ENCODE data around the gene EXOSC2. TPM values are rescaled to one million over a fixed set of nuclear protein-coding genes. Genes with fewer than 3 reads are reported as not detected.

The EXOSC2 gene, protein sequence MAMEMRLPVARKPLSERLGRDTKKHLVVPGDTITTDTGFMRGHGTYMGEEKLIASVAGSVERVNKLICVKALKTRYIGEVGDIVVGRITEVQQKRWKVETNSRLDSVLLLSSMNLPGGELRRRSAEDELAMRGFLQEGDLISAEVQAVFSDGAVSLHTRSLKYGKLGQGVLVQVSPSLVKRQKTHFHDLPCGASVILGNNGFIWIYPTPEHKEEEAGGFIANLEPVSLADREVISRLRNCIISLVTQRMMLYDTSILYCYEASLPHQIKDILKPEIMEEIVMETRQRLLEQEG
- 18.4 TPM for total RNA-seq
- long read RNA-seq, transcript EXOSC2-204 (9 exons, 2,040 nt) = major isoform, 12 of 15 reads
- long read RNA-seq, partial matches to known transcripts = 1 of 15 reads
- long read RNA-seq, other reads (novel, unspliced or antisense) = 2 of 15 reads

DNA sequence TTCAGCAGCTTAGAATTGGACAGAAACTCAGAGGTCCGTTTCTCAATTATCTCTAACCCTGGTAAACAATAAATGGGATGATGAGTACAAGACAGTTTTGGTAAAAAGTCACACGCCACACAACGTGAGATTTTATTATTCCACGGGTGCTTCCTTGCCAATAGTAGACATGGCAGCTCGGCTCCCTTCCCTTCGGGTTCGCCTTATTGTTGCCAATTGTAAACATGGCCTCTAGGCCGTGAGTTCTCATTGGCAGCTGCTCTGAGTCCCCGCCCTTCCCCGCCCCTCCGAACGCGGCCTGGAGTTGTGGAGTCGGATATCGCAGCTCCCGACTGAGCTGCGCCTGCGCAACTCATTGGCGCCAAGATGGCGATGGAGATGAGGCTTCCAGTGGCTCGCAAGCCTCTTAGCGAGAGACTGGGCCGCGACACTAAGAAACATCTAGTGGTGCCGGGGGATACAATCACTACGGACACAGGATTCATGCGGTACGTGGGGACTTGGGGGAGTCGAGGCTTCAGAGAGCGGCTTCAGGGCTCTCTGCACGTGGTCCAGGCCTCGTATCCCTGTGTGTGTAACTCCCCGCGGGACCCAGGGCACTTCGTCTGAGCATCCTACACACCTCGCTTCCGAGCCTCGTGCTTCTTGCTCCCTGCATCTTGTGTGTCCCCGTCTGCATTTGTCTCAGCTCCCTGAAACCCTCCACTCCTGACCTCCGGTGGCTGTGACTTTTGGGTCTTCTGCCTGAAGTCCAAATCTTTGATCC lies at the start of gene EXOSC2:
TSS of gene EXOSC2 (plus strand) at position 355 of the 766 bp plus-strand sequence. CDS start at position 367, 12 bp downstream.
- TF ChIP-seq, protein P1, sequence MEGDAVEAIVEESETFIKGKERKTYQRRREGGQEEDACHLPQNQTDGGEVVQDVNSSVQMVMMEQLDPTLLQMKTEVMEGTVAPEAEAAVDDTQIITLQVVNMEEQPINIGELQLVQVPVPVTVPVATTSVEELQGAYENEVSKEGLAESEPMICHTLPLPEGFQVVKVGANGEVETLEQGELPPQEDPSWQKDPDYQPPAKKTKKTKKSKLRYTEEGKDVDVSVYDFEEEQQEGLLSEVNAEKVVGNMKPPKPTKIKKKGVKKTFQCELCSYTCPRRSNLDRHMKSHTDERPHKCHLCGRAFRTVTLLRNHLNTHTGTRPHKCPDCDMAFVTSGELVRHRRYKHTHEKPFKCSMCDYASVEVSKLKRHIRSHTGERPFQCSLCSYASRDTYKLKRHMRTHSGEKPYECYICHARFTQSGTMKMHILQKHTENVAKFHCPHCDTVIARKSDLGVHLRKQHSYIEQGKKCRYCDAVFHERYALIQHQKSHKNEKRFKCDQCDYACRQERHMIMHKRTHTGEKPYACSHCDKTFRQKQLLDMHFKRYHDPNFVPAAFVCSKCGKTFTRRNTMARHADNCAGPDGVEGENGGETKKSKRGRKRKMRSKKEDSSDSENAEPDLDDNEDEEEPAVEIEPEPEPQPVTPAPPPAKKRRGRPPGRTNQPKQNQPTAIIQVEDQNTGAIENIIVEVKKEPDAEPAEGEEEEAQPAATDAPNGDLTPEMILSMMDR (IDR thresholded peaks at IDR 0.05) = no peak
- peaks cover 25% of the 10 kb centered on the region for H3K4me1 ChIP-seq
- H3K36me3 ChIP-seq = peaks cover 35% of the 10 kb centered on the region
- peak; percentile 97 to 98 for ATAC-seq
- H3K27ac ChIP-seq = peak within 1 kb of the TSS; percentile 78
- H3K27me3 ChIP-seq (ENCODE audit: low read depth) = no peaks in the 10 kb centered on the region
- H3K9me3 ChIP-seq = no peaks in the 10 kb centered on the region
- H3K4me3 ChIP-seq = peak within 1 kb of the TSS; percentile 93
- intact Hi-C loops (cut with DNase I) = no loop called here
- DNase-seq = peak; percentile 99

DNA sequence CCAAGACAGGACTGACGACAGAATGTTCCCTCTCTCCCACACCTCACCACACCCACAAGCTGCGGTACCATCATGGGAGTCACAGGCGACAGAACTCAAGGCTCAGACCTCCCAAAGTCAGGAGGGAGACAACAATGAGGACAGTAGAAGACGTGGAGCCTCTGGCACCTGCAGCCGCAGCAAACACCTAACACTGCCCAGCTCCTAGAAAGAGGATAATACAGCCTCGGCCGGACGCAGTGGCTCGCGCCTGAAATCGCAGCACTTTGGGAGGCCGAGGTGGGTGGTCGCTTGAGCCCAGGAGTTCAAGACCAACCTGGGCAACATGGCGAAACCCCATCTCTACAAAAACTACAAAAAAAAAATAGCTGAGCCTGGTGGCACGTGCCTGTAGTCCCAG lies 42.4 kb upstream of the EXOSC2 start:
- Histone ChIP-seq H3K36me3 (no peaks in the 10 kb centered on the region), H3K27ac (no peak overlapping the region), H3K9me3 (no peaks in the 10 kb centered on the region), H3K27me3 (ENCODE audit: low read depth) (peaks cover 15% of the 10 kb centered on the region), H3K4me3 (no peak overlapping the region), H3K4me1 (no peaks in the 10 kb centered on the region)
- ATAC-seq = no peak
- no peak for DNase-seq
- TF ChIP-seq, protein P1 (IDR thresholded peaks at IDR 0.05) = no peak
- intact Hi-C loops (cut with DNase I) = no loop called here

DNA sequence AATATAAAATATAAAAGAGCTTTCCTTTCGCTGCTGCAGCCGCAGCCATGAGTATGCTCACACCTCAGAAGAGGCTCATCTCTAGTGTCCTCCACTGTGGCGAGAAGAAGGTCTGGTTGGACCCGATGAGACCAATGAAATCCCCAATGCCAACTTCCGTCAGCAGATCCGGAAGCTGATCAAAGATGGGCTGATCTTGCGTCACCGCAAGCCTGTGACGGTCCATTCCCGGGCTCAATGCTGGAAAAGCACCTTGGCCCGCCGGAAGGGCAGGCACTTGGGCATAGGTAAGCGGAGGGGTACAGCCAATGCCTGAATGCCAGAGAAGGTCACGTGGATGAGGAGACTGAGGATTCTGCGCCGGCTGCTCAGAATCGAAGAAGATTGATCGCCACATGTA lies 41.8 kb upstream of the EXOSC2 start:
- Histone ChIP-seq H3K36me3 (no peaks in the 10 kb centered on the region), H3K27ac (no peak overlapping the region), H3K27me3 (ENCODE audit: low read depth) (peaks cover 20% of the 10 kb centered on the region), H3K4me3 (no peak overlapping the region), H3K9me3 (no peaks in the 10 kb centered on the region), H3K4me1 (no peaks in the 10 kb centered on the region)
- intact Hi-C loops (cut with DNase I) = no loop called here
- TF ChIP-seq, protein P1 (IDR thresholded peaks at IDR 0.05) = no peak
- DNase-seq (no peak), ATAC-seq (no peak)

DNA sequence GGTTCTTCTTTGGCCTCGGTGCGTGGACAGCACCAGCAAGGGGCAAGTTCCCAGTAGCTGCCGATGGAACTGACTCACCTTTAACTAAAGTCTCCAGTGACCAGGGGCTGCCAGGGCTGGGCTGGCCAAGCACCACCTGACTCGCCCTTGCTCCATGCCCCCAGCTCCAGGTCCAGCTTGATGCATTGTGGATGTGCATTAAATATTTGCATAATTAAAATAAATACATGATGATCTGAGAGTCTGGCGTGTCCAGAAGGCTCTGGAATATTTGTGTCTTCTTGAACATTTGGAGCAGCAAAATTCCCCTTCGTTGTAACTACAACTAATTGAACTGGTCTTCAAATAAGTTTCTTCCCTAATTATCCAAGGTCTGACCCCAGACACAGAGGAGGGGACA lies 38.7 kb upstream of the EXOSC2 start:
- no peak for ATAC-seq
- intact Hi-C loops (cut with DNase I) = no loop called here
- Histone ChIP-seq H3K36me3 (no peaks in the 10 kb centered on the region), H3K27ac (no peak overlapping the region), H3K4me3 (no peak overlapping the region), H3K9me3 (no peaks in the 10 kb centered on the region), H3K27me3 (ENCODE audit: low read depth) (peaks cover 51% of the 10 kb centered on the region), H3K4me1 (peaks cover 2% of the 10 kb centered on the region)
- TF ChIP-seq, protein P1 (IDR thresholded peaks at IDR 0.05) = no peak
- no peak for DNase-seq

DNA sequence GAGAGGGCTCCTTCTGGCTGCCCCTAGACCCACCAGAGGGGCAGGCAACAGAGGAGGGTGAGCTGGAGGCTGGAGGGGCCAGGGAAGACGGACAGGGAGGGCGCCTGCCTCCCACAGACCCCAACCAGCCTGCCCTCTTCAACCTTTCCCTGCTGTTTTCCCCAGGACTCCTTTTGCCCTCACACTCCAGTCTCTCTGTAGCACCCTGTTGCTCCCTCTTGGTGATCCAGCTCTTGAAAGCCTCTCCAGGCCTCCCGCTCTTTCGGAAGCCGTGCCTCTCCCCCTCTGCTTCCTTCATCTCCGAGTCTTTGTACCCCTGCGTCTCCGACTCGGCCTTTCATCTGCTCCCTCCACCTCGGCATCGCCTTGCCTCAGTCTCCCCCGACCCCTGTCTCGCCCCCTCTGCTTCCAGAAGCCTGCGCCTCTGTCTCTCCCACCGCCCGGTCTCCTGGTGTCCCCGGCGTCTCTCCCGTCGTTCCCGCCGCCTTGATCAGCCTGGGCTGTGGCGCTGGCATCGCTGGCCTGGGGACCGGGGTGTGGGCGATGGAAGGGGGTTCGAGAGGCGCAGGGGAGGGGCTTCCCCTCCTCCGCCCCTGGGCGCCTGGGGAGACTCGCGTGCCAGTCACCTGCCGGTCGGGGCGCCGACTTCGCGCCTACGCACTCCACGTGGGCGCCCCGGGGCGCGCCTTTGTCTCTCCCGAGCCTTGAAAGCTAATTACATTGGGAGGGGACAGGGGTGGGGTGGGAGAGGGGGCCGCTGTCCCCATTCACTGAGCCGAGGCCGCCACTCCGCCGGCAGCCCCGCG lies 34.5 kb upstream of the EXOSC2 start:
- Histone ChIP-seq H3K27ac (no peak overlapping the region), H3K9me3 (no peaks in the 10 kb centered on the region), H3K4me3 (no peak overlapping the region), H3K36me3 (no peaks in the 10 kb centered on the region), H3K4me1 (peaks cover 41% of the 10 kb centered on the region), H3K27me3 (ENCODE audit: low read depth) (peaks cover 82% of the 10 kb centered on the region)
- intact Hi-C loops (cut with DNase I) = no loop called here
- DNase-seq = no peak
- TF ChIP-seq, protein P1 (IDR thresholded peaks at IDR 0.05) = no peak
- ATAC-seq = no peak

Measured in lower lobe of right lung (tissue), 2 donors.